NT2/D1 (cell line): ENCODE results near the gene SIL1.

Source experiments
- DNase-seq: peaks from one replicate; pipeline ENCODE4 v3.0.0-alpha.2; 2011; ENCODE audit warnings: low read depth, low spot score
- H3K27me3 ChIP-seq: 2 replicates; pipeline ENCODE4 v1.6.0; 2011; ENCODE audit warnings: mild to moderate bottlenecking; ENCODE audit not compliant: insufficient read length, insufficient read depth
- H3K36me3 ChIP-seq: 2 replicates; pipeline ENCODE4 v1.6.1; 2011; ENCODE audit warnings: mild to moderate bottlenecking, low read length, mixed read lengths; ENCODE audit not compliant: insufficient read depth, insufficient read length
- H3K4me1 ChIP-seq: 2 replicates; pipeline ENCODE4 v1.5.1; 2011; ENCODE audit not compliant: insufficient read depth, insufficient read length
- H3K4me3 ChIP-seq: 2 replicates; pipeline ENCODE4 v1.5.1; 2011; ENCODE audit warnings: low read depth; ENCODE audit not compliant: insufficient read length
- H3K9ac ChIP-seq: 2 replicates; pipeline ENCODE4 v1.6.0; 2011; ENCODE audit warnings: low read depth; ENCODE audit not compliant: insufficient read length
- H3K9me3 ChIP-seq: 2 replicates; pipeline ENCODE4 v1.5.1; 2011; ENCODE audit warnings: mild to moderate bottlenecking, low read length; ENCODE audit not compliant: insufficient read depth
- SUZ12 ChIP-seq: IDR thresholded peaks from 2 replicates; pipeline ENCODE4 v1.6.1; 2011; ENCODE audit not compliant: insufficient read length, insufficient read depth; ENCODE audit errors: extremely low read depth
- YY1 ChIP-seq: IDR thresholded peaks from 2 replicates; pipeline ENCODE4 v1.6.1; 2011; ENCODE audit not compliant: insufficient read length, insufficient read depth
- ZNF274 ChIP-seq: IDR thresholded peaks from 2 replicates; pipeline ENCODE4 v1.6.1; 2011; ENCODE audit warnings: mild to moderate bottlenecking, low read depth, low read length

The SIL1 gene

GRCh38 chr5:138966236-138966985, 231.8 kb downstream of the SIL1 start:
- H3K9me3 ChIP-seq = no peaks in the 10 kb centered on the region
- H3K4me1 ChIP-seq = peaks cover 5% of the 10 kb centered on the region
- no peak overlapping the region for H3K4me3 ChIP-seq
- no peak for TF ChIP-seq YY1
- no peak for TF ChIP-seq ZNF274
- no peak for TF ChIP-seq SUZ12
- no peaks in the 10 kb centered on the region for H3K27me3 ChIP-seq
- H3K9ac ChIP-seq = no peak overlapping the region
- DNase-seq = no peak
- H3K36me3 ChIP-seq = no peaks in the 10 kb centered on the region

- Histone ChIP-seq H3K36me3 (no peaks in the 10 kb centered on the region), H3K9me3 (no peaks in the 10 kb centered on the region), H3K27me3 (no peaks in the 10 kb centered on the region), H3K9ac (no peak overlapping the region), H3K4me1 (peaks cover 5% of the 10 kb centered on the region), H3K4me3 (no peak overlapping the region)
- TF ChIP-seq YY1 = no peak
- TF ChIP-seq SUZ12 = no peak
- no peak for TF ChIP-seq ZNF274
- no peak for DNase-seq
These were observed 232.5 kb downstream of the SIL1 start for GRCh38 chr5:138965626-138966025.

- H3K9me3 ChIP-seq = no peaks in the 10 kb centered on the region
- H3K4me1 ChIP-seq = peaks cover 5% of the 10 kb centered on the region
- no peak for TF ChIP-seq YY1
- no peak for TF ChIP-seq SUZ12
- TF ChIP-seq ZNF274 = no peak
- DNase-seq = no peak
- H3K36me3 ChIP-seq = no peaks in the 10 kb centered on the region
- no peaks in the 10 kb centered on the region for H3K27me3 ChIP-seq
- no peak overlapping the region for H3K4me3 ChIP-seq
- H3K9ac ChIP-seq = no peak overlapping the region
These were observed 233.4 kb downstream of the SIL1 start for GRCh38 chr5:138964647-138965201.

GRCh38 chr5:138963763-138964371, 234.3 kb downstream of the SIL1 start:
- DNase-seq = no peak
- H3K4me3 ChIP-seq = no peak overlapping the region
- H3K4me1 ChIP-seq = peaks cover 5% of the 10 kb centered on the region
- TF ChIP-seq ZNF274 (no peak), SUZ12 (no peak), YY1 (no peak)
- H3K9me3 ChIP-seq = no peaks in the 10 kb centered on the region
- H3K27me3 ChIP-seq = no peaks in the 10 kb centered on the region
- no peaks in the 10 kb centered on the region for H3K36me3 ChIP-seq
- H3K9ac ChIP-seq = peak overlapping the region; percentile 36

- TF ChIP-seq YY1 (no peak), SUZ12 (no peak), ZNF274 (no peak)
- Histone ChIP-seq H3K27me3 (no peaks in the 10 kb centered on the region), H3K36me3 (no peaks in the 10 kb centered on the region), H3K4me1 (peaks cover 3% of the 10 kb centered on the region), H3K9ac (peak overlapping the region; percentile 29), H3K9me3 (no peaks in the 10 kb centered on the region), H3K4me3 (no peak overlapping the region)
- peak; percentile 50 for DNase-seq
These were observed 235.4 kb downstream of the SIL1 start for GRCh38 chr5:138962614-138963370.

GRCh38 chr5:138961729-138962128, 236.4 kb downstream of the SIL1 start:
- H3K36me3 ChIP-seq = no peaks in the 10 kb centered on the region
- no peak overlapping the region for H3K4me3 ChIP-seq
- TF ChIP-seq SUZ12 = no peak
- no peak for TF ChIP-seq YY1
- no peak for TF ChIP-seq ZNF274
- no peak overlapping the region for H3K9ac ChIP-seq
- no peaks in the 10 kb centered on the region for H3K27me3 ChIP-seq
- DNase-seq = no peak
- H3K4me1 ChIP-seq = peaks cover 3% of the 10 kb centered on the region
- no peaks in the 10 kb centered on the region for H3K9me3 ChIP-seq
